HG03095 (cell line): ENCODE results near the gene CELA3B.
"Not testable (repeated sequence)": the region's sequence is repeated elsewhere in the genome, so short reads cannot be mapped to it uniquely, and the experiment has no call there.

Source experiments
- ATAC-seq: cut with Tn5 transposase; IDR thresholded peaks from one replicate; pipeline ENCODE4 v1.9.1; 2021; ENCODE audit warnings: moderate library complexity; ENCODE audit not compliant: unreplicated experiment

Gene CELA3B

GRCh38 chr1:21974699-21975098, 2.1 kb upstream of the CELA3B start:
- ATAC-seq = not testable (repeated sequence)

- ATAC-seq = not testable (repeated sequence)
These were observed 1.5 kb upstream of the CELA3B start for GRCh38 chr1:21975296-21975695.

- ATAC-seq = not testable (repeated sequence)
These were observed 1.4 kb downstream of the CELA3B start for GRCh38 chr1:21978209-21978608.

- not testable (repeated sequence) for ATAC-seq
These were observed 3.8 kb downstream of the CELA3B start for GRCh38 chr1:21980515-21981220.

GRCh38 chr1:21981253-21981652, 4.4 kb downstream of the CELA3B start:
- ATAC-seq = not testable (repeated sequence)

- ATAC-seq = not testable (repeated sequence)
These were observed 5.3 kb downstream of the CELA3B start for GRCh38 chr1:21982122-21982521.

GRCh38 chr1:21983539-21983938, 6.7 kb downstream of the CELA3B start:
- not testable (repeated sequence) for ATAC-seq

- ATAC-seq = not testable (repeated sequence)
These were observed 9.1 kb downstream of the CELA3B start for GRCh38 chr1:21985893-21986292.

- ATAC-seq = not testable (repeated sequence)
These were observed 9.6 kb downstream of the CELA3B start for GRCh38 chr1:21986386-21986785.

GRCh38 chr1:21989672-21990393, 13.0 kb downstream of the CELA3B start:
- ATAC-seq = not testable (repeated sequence)

- ATAC-seq = not testable (repeated sequence)
These were observed 15.4 kb downstream of the CELA3B start for GRCh38 chr1:21992186-21992585.

- not testable (repeated sequence) for ATAC-seq
These were observed 17.9 kb downstream of the CELA3B start for GRCh38 chr1:21994716-21995115.

- ATAC-seq = not testable (repeated sequence)
These were observed 19.8 kb downstream of the CELA3B start for GRCh38 chr1:21996663-21996970.

- ATAC-seq = not testable (repeated sequence)
These were observed 21.2 kb downstream of the CELA3B start for GRCh38 chr1:21997891-21998623.

- ATAC-seq = not testable (repeated sequence)
These were observed 21.9 kb downstream of the CELA3B start for GRCh38 chr1:21998624-21999294.

GRCh38 chr1:21999645-22000044, 22.8 kb downstream of the CELA3B start:
- not testable (repeated sequence) for ATAC-seq

GRCh38 chr1:22001409-22001808, 24.6 kb downstream of the CELA3B start, which contains the start of gene CELA3A:
Gene CELA3A, plus strand, starts transcription at chr1:22001657. Its CDS starts 18 bp downstream, at chr1:22001675.
- no peak for ATAC-seq

GRCh38 chr1:22002461-22002860, 25.6 kb downstream of the CELA3B start:
- not testable (repeated sequence) for ATAC-seq

- ATAC-seq = not testable (repeated sequence)
These were observed 26.1 kb downstream of the CELA3B start for GRCh38 chr1:22002875-22003274.

- ATAC-seq = not testable (repeated sequence)
These were observed 27.1 kb downstream of the CELA3B start for GRCh38 chr1:22003959-22004358.
